GM23338 (cell line): ENCODE results near the gene EPB41L4A.

Experiments used
- CREB1 ChIP-seq: fragments of 250-450 bp; sonication (Bioruptor Pico); IDR thresholded peaks from 2 replicates; pipeline ENCODE4 v1.5.0; 2020; ENCODE audit warnings: low read depth, mild to moderate bottlenecking, moderate library complexity
- EZH2 ChIP-seq: fragments of 200-600 bp; sonication (generic); IDR thresholded peaks from one replicate; pipeline ENCODE4 v1.8.0; 2017; ENCODE audit warnings: antibody characterized with exemption, mild to moderate bottlenecking, low read depth; ENCODE audit not compliant: unreplicated experiment
- EZH2phosphoT487 ChIP-seq: fragments of 200-600 bp; sonication (generic); IDR thresholded peaks from one replicate; pipeline ENCODE4 v1.8.1; 2018; ENCODE audit warnings: antibody characterized with exemption; ENCODE audit not compliant: unreplicated experiment
- JUNB ChIP-seq: IDR thresholded peaks from one replicate; pipeline ENCODE4 v1.6.1; 2016; ENCODE audit warnings: antibody characterized with exemption; ENCODE audit not compliant: unreplicated experiment
- NANOG ChIP-seq: IDR thresholded peaks from 2 replicates; pipeline ENCODE4 v1.6.1; 2016; ENCODE audit warnings: antibody characterized with exemption, borderline replicate concordance
- POLR2AphosphoS5 ChIP-seq: IDR thresholded peaks from 2 replicates; pipeline ENCODE4 v1.6.1; 2016; ENCODE audit warnings: antibody characterized with exemption, low read depth
- STAT1 ChIP-seq: IDR thresholded peaks from one replicate; pipeline ENCODE4 v1.6.1; 2016; ENCODE audit warnings: antibody characterized with exemption; ENCODE audit not compliant: unreplicated experiment
- ZNF114 ChIP-seq: fragments of 250-450 bp; sonication (Bioruptor Pico); IDR thresholded peaks from 2 replicates; pipeline ENCODE4 v1.5.0; 2020; ENCODE audit warnings: mild to moderate bottlenecking, moderate library complexity
- TF ChIP-seq, protein P1 (sequence below), 2 experiments: fragments of 200-600 bp in 1 of 2; sonication (generic) in 1 of 2; conservative IDR thresholded peaks; 2 replicates each; pipeline versions ENCODE4 v1.5.1 to v1.6.1; 2016 to 2017; ENCODE audit warnings: antibody characterized with exemption in 2 of 2, low read depth in 2 of 2, mild to moderate bottlenecking in 2 of 2, moderate library complexity in 1 of 2
- TF ChIP-seq, protein P2 (sequence below): IDR thresholded peaks from one replicate; pipeline ENCODE4 v1.6.1; 2018; ENCODE audit warnings: antibody characterized with exemption; ENCODE audit not compliant: unreplicated experiment
- TF ChIP-seq, protein P3 (sequence below): IDR thresholded peaks from 2 replicates; pipeline ENCODE4 v1.6.1; 2016; ENCODE audit warnings: antibody characterized with exemption

DNA sequence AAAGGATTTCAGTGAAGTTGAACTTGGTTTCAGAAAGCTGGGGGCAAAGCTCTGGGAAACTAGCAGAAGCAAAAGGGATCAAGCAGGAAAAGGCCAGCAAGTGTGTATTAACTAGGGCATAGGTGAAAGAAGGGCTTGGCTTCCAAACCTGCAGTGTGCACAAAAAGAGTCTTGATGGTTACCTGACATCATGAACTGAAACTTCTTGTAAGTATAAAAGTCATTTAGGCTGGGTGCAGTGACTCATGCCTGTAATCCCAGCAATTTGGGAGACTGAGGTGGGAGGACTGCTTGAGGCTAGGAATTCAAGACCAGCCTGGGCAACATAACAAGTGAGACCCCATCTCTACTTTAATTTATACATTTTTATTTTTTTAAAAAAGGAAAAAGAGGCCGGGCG is 216.4 kb downstream of the EPB41L4A start:
- no peak for TF ChIP-seq EZH2phosphoT487
- no peak for TF ChIP-seq POLR2AphosphoS5
- TF ChIP-seq, protein P1, sequence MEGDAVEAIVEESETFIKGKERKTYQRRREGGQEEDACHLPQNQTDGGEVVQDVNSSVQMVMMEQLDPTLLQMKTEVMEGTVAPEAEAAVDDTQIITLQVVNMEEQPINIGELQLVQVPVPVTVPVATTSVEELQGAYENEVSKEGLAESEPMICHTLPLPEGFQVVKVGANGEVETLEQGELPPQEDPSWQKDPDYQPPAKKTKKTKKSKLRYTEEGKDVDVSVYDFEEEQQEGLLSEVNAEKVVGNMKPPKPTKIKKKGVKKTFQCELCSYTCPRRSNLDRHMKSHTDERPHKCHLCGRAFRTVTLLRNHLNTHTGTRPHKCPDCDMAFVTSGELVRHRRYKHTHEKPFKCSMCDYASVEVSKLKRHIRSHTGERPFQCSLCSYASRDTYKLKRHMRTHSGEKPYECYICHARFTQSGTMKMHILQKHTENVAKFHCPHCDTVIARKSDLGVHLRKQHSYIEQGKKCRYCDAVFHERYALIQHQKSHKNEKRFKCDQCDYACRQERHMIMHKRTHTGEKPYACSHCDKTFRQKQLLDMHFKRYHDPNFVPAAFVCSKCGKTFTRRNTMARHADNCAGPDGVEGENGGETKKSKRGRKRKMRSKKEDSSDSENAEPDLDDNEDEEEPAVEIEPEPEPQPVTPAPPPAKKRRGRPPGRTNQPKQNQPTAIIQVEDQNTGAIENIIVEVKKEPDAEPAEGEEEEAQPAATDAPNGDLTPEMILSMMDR (conservative IDR thresholded peaks at IDR 0.05; ENCODE audit: low read depth in 2 of 2) = no peak
- no peak for TF ChIP-seq EZH2
- TF ChIP-seq, protein P2, sequence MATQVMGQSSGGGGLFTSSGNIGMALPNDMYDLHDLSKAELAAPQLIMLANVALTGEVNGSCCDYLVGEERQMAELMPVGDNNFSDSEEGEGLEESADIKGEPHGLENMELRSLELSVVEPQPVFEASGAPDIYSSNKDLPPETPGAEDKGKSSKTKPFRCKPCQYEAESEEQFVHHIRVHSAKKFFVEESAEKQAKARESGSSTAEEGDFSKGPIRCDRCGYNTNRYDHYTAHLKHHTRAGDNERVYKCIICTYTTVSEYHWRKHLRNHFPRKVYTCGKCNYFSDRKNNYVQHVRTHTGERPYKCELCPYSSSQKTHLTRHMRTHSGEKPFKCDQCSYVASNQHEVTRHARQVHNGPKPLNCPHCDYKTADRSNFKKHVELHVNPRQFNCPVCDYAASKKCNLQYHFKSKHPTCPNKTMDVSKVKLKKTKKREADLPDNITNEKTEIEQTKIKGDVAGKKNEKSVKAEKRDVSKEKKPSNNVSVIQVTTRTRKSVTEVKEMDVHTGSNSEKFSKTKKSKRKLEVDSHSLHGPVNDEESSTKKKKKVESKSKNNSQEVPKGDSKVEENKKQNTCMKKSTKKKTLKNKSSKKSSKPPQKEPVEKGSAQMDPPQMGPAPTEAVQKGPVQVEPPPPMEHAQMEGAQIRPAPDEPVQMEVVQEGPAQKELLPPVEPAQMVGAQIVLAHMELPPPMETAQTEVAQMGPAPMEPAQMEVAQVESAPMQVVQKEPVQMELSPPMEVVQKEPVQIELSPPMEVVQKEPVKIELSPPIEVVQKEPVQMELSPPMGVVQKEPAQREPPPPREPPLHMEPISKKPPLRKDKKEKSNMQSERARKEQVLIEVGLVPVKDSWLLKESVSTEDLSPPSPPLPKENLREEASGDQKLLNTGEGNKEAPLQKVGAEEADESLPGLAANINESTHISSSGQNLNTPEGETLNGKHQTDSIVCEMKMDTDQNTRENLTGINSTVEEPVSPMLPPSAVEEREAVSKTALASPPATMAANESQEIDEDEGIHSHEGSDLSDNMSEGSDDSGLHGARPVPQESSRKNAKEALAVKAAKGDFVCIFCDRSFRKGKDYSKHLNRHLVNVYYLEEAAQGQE = no peak
- TF ChIP-seq, protein P3, sequence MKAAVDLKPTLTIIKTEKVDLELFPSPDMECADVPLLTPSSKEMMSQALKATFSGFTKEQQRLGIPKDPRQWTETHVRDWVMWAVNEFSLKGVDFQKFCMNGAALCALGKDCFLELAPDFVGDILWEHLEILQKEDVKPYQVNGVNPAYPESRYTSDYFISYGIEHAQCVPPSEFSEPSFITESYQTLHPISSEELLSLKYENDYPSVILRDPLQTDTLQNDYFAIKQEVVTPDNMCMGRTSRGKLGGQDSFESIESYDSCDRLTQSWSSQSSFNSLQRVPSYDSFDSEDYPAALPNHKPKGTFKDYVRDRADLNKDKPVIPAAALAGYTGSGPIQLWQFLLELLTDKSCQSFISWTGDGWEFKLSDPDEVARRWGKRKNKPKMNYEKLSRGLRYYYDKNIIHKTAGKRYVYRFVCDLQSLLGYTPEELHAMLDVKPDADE = no peak
- no peak for TF ChIP-seq ZNF114 (CRISPR knock-in tag)
- TF ChIP-seq STAT1 = no peak
- TF ChIP-seq CREB1 (CRISPR knock-in tag) = no peak
- no peak for TF ChIP-seq NANOG
- TF ChIP-seq JUNB = no peak
